Measurements from ENCODE around the gene IQSEC1.

- TF ChIP-seq CTCF (IDR thresholded peaks at IDR 0.05; ENCODE audit: extremely low read depth in 1 of 2, insufficient read depth in 1 of 2, low read depth in 1 of 2, low read length in 2 of 2) (no peak), POLR2AphosphoS5 (IDR thresholded peaks at IDR 0.05; ENCODE audit: insufficient read depth, low read depth, low read length) (no peak), POLR2A (IDR thresholded peaks at IDR 0.05; ENCODE audit: low read depth, low read length) (no peak), FOS (IDR thresholded peaks at IDR 0.05; ENCODE audit: borderline replicate concordance, insufficient read depth, low read length) (no peak)
These were observed 94.5 kb downstream of the IQSEC1 start for GRCh38 chr3:12978682-12979081.
